GM21447 (cell line): ENCODE measurements around the gene TJAP1.
A peak's percentile ranks its signal among the peaks of the same experiment; 100 is the strongest.

Experiments
- ATAC-seq: cut with Tn5 transposase; IDR thresholded peaks from one replicate; pipeline ENCODE4 v1.9.1; 2021; ENCODE audit not compliant: unreplicated experiment

Gene TJAP1

GRCh38 chr6:43503443-43503842 is 26.1 kb downstream of the TJAP1 start:
- ATAC-seq: no peak

DNA sequence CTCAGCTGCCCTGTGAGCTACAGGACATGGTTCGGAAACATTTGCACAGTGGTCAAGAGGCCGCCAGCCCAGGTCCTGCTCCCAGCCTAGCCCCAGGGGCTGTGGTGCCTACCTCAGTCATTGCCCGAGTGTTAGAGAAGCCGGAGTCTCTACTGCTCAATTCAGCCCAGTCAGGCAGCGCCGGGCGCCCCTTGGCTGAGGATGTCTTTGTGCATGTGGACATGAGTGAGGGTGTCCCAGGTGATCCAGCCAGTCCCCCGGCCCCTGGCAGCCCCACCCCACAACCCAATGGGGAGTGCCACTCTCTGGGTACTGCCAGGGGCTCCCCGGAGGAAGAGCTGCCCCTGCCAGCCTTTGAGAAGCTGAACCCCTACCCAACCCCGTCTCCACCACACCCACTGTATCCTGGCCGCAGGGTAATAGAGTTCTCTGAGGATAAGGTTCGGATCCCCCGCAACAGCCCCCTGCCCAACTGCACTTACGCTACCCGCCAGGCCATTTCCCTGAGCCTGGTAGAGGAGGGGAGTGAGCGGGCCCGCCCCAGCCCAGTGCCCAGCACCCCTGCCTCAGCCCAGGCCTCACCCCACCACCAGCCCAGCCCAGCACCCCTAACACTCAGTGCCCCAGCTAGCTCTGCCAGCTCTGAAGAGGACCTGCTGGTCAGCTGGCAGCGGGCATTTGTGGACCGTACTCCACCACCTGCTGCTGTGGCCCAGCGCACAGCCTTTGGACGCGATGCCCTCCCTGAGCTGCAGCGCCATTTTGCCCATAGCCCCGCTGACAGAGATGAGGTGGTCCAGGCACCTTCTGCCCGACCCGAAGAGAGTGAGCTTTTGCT is 27.6 kb downstream of the TJAP1 start:
- ATAC-seq: no peak

- ATAC-seq: no peak
These were observed 28.3 kb downstream of the TJAP1 start for GRCh38 chr6:43505718-43506117.

GRCh38 chr6:43506171-43506570 is 28.8 kb downstream of the TJAP1 start:
- no peak for ATAC-seq

- no peak for ATAC-seq
These were observed 29.5 kb downstream of the TJAP1 start for GRCh38 chr6:43506667-43507471.

DNA sequence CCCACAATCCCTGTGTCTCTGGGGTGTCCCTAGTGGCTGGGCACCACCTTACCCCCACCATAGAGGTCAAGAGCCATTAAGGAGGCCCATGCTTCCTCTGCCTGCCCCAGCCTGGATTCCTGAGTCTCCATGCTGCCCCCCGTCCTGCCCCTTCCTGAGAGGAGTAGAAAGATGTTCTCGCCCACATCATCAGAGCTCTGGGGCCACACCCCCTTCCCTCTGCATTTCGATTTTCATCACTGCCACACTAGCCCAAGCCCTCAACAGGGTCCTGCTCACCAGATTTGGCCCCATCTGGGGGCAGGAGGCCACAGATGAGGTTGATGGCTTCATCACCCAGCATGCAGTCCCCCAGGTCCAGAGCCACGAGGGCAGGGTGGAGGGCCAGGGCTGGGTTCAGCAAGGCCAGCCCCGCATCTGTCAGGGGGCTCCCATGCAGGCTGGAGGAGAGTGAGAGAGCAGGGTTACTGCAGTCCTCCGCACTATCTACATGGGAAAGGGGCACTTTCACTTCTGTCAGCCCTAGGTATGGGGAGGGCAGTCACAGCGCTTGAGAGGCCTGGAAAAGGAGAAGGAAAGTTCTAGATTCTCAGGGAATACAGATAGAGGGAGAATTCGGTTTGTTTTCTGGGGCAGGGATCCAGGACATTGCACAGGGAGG is 31.2 kb downstream of the TJAP1 start:
- ATAC-seq: no peak

DNA sequence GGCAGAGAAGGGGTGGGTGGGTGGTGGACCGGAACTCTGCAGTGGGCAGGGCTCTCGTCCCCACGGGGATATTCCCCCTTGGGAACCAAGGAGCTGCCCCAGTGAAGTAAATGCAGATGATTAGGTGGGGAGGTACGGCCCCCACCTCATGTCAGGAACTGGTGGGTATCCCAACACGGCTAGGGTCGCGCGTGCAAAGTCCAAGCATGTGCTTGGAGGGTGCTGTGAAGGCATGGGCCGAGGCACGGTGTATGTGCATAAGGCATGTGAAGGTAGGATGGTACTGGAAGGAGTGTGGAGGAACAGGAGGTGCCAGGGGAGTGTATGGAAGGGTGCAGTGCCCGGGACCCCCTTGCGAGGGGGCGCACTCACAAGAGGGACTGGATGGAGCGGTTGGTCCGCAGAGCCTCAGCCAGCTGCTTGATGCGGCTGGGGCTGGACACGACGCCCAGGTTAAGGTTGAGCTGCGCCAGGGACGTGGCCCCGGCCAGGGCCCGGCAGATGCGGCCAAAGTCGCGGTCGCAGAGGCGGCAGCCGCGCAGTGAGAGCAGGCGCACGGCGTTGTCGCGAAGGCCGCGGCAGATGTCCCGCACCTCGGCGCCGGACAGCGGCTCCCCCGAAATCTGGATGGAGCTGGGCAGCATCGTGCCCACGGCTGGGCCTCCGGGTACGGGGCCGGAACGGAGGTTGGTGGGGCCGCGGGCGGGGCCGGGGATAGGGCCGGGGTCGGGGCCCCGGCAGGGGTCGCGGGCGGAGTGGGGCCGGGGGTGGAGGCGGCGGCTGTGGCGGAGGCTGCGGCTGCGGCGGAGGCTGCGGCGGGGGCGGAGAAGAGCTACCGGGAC is 32.0 kb downstream of the TJAP1 start:
- ATAC-seq: no peak

- ATAC-seq: peak; percentile 52
These were observed 32.8 kb downstream of the TJAP1 start, which contains the start of gene LRRC73 for GRCh38 chr6:43509984-43510826. TSS of gene LRRC73 (minus strand) at chr6:43510346. CDS start at chr6:43509785, 561 bp downstream.

DNA sequence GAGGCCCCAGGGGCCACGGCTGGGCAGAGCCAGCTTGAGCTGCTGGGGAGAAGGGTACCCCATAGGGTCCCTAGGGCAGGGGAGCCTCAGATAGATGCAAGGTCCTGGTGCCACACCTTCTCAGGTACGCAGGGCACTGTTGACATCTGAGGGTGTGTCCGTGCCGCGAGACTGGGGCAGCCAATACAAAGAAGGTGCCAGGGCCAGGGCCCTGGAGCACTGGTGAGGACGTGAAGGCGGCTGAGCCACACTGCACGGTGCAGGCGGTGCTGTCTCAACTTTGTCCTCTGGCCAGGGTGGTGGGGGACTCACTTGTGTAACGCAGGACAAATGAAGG is 33.4 kb downstream of the TJAP1 start:
- ATAC-seq: no peak

DNA sequence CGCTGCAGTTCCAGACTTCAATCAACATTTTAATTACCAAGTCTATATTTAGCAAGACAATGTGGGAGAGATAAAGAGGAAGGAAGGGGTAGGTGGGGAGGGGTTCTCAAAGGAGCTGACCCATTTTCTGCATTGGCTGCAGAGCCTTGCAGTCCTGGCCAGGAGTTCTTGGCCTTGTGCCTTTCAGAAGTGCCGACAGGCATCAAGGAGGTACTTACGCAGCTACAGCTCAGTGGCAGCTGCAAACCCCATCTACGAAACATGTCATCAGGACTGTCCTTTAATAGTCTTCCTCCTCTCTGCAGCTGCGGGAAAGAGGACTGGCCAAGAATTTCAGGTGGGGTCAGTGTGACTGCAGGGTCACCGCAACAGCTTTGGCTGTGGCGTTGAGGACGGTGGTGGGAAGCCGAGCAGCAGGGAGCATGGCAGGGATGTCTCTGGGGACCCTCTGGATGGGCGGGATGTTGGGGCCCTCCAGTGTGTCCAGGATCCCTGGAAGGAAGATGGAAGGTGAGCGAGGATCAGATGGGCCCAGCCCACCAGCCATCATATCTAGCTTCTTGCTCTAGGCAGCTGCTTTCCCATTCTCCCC is 34.5 kb downstream of the TJAP1 start:
- ATAC-seq: no peak

DNA sequence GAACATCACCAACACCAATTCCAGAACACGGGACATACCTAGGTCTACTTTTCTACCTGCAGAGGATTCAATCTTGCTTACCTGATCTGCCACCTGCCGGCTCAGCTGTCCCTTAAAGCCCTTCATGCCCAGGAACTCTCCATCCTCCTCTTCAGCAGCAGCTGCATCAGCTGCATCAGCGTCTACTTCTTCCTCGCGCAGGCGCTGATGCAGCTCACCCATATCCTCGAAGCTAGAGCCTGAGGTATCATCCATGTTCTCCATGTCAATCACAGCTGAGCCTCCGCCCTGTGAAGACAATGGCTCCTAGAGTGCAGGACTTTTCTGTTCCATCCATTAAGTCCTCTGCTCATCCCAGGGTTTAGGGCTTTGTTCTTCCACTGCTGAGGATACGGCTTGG is 38.4 kb downstream of the TJAP1 start:
- no peak for ATAC-seq

GRCh38 chr6:43516367-43516696 is 39.0 kb downstream of the TJAP1 start:
- ATAC-seq: peak; percentile 4

- peak; percentile 93 for ATAC-seq
These were observed 39.5 kb downstream of the TJAP1 start, which contains the start of the genes POLR1C and YIPF3 for GRCh38 chr6:43516697-43517504. TSS of gene POLR1C (plus strand) at chr6:43517089. CDS start at chr6:43517110, 21 bp downstream. TSS of gene YIPF3 (minus strand) at chr6:43516926. CDS start at chr6:43516807, 119 bp downstream.

GRCh38 chr6:43517505-43518357 is 40.4 kb downstream of the TJAP1 start:
- ATAC-seq: no peak

DNA sequence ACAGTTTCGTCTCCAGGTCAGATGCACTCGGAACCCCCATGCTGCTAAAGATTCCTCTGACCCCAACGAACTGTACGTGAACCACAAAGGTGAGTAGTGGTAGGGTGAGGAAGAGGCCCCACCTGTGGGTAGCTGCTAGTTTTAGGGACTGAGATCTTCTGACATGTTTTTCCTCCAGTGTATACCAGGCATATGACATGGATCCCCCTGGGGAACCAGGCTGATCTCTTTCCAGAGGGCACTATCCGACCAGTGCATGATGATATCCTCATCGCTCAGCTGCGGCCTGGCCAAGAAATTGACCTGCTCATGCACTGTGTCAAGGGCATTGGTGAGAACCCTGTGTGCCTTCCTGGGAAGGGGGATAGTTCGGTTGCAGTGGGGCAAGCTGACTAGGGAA is 42.7 kb downstream of the TJAP1 start:
- no peak for ATAC-seq

GRCh38 chr6:43521836-43522235 is 44.5 kb downstream of the TJAP1 start:
- no peak for ATAC-seq

GRCh38 chr6:43522547-43523261 is 45.3 kb downstream of the TJAP1 start:
- ATAC-seq: no peak
